BJ (cell line): ENCODE measurements around the gene KCNJ3. TPM values are rescaled to one million over a fixed set of nuclear protein-coding genes. Genes with fewer than 3 reads are reported as not detected.

Source experiments
- CTCF ChIA-PET: fragments of 350-600 bp; formaldehyde crosslinking; extraction: SDS; loops from one replicate; lab custom pipeline; 2021; ENCODE audit warnings: antibody characterized with exemption, inconsistent platforms; lab: Yijun Ruan, JAX
- POLR2A ChIA-PET: fragments of 300-600 bp; sonication (Branson Sonifier 250); formaldehyde crosslinking; extraction: SDS; loops from one replicate; lab custom pipeline; 2021; ENCODE audit warnings: antibody characterized with exemption; lab: Charles Lee
- DNase-seq: peaks from one replicate; pipeline ENCODE4 v3.0.0-alpha.2; 2011; ENCODE audit warnings: low read depth
- H3K27me3 ChIP-seq: 2 replicates; pipeline ENCODE4 v1.6.0; 2011; ENCODE audit warnings: low read length; ENCODE audit not compliant: control insufficient read depth, insufficient read depth
- H3K36me3 ChIP-seq: 2 replicates; pipeline ENCODE4 v1.5.1; 2011; ENCODE audit warnings: low read length; ENCODE audit not compliant: control insufficient read depth, insufficient read depth
- H3K4me3 ChIP-seq: 2 replicates; pipeline ENCODE4 v1.5.1; 2011; ENCODE audit warnings: low read depth, mild to moderate bottlenecking, control low read depth, low read length
- polyA plus RNA-seq: library from polyadenylated mRNA; depleted of rRNA; stranded (reverse); fragments of >200 nt; gene quantifications from 2 replicates; pipeline ENCODE4 v1.2.3, GENCODE V29; 2011
- TF ChIP-seq, protein P1 (sequence below): IDR thresholded peaks from 2 replicates; pipeline ENCODE4 v1.5.1; 2011; ENCODE audit warnings: low read depth, mild to moderate bottlenecking, control low read depth, inconsistent platforms, low read length, moderate library complexity; ENCODE audit not compliant: insufficient read depth

KCNJ3 gene
- polyA plus RNA-seq, 1 experiment = 3.2 TPM

DNA sequence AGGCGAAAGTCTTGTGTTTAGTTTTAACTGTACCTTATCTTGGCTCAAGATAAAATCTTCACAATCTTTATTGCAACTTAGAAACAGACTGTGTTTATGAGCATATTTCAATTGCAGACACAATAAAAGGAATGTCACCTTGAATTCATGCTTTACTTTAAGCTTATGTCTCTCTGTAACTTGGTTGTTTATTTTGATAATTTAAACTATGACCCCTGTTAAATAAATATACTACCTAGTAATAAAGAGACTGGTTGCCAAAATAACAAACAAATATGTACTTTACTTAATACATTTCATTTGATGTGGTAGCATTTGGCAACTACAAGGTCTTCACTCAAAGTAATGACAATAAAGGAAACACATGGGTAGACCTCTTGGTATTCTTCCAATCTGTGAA lies 202.6 kb downstream of the KCNJ3 start:
- no peak for DNase-seq
- no peaks in the 10 kb centered on the region for H3K27me3 ChIP-seq
- no peak overlapping the region for H3K4me3 ChIP-seq
- H3K36me3 ChIP-seq = no peaks in the 10 kb centered on the region
- POLR2A ChIA-PET = no interaction called here
- CTCF ChIA-PET = no interaction called here
- TF ChIP-seq, protein P1, sequence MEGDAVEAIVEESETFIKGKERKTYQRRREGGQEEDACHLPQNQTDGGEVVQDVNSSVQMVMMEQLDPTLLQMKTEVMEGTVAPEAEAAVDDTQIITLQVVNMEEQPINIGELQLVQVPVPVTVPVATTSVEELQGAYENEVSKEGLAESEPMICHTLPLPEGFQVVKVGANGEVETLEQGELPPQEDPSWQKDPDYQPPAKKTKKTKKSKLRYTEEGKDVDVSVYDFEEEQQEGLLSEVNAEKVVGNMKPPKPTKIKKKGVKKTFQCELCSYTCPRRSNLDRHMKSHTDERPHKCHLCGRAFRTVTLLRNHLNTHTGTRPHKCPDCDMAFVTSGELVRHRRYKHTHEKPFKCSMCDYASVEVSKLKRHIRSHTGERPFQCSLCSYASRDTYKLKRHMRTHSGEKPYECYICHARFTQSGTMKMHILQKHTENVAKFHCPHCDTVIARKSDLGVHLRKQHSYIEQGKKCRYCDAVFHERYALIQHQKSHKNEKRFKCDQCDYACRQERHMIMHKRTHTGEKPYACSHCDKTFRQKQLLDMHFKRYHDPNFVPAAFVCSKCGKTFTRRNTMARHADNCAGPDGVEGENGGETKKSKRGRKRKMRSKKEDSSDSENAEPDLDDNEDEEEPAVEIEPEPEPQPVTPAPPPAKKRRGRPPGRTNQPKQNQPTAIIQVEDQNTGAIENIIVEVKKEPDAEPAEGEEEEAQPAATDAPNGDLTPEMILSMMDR = no peak
